ENCODE results near the gene TTI1.
"Not testable (repeated sequence)": the region's sequence is repeated elsewhere in the genome, so short reads cannot be mapped to it uniquely, and the experiment has no call there.

The TTI1 gene

GRCh38 chr20:37986873-37987601, 46.2 kb downstream of the TTI1 start:
- DNase-seq, result no peak

DNA sequence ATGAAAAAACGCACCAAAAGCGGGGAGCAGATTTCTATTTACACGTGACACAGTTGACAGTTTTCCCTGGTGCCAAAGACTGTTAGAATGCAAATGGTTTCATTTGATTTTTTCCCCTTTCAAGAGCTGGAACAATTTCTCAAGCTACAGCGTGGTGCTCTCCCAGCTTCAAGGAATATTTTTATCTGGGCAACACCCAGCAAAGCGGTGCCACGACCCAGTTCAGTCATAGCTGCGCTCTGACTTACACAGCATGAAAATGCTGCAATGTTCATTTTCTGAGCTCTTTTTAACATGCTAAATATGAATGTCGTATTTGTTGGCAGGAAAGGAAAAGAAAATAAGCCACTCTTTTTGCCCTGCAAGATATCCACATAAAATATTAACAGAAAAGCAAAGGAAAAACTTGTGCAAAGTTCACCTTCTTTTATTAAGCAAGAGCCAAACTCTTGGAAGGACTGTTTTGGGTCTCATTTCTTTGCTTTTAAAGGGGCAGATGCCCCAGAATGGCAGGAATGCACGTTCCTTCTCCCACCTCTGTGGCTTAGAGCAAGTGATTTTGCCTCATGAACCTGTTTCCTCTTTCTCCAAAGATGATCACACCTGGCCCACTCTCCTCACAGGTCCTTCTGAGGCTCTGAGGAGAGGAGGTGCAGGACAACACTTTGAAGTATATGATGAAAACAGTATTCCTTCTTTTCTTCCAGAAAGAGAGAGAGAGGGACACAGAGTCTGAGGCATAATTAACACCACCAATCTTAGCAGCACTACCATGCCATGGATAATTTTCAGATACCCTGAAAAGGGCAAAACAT, 47.0 kb downstream of the TTI1 start:
- DNase-seq, result no peak

DNA sequence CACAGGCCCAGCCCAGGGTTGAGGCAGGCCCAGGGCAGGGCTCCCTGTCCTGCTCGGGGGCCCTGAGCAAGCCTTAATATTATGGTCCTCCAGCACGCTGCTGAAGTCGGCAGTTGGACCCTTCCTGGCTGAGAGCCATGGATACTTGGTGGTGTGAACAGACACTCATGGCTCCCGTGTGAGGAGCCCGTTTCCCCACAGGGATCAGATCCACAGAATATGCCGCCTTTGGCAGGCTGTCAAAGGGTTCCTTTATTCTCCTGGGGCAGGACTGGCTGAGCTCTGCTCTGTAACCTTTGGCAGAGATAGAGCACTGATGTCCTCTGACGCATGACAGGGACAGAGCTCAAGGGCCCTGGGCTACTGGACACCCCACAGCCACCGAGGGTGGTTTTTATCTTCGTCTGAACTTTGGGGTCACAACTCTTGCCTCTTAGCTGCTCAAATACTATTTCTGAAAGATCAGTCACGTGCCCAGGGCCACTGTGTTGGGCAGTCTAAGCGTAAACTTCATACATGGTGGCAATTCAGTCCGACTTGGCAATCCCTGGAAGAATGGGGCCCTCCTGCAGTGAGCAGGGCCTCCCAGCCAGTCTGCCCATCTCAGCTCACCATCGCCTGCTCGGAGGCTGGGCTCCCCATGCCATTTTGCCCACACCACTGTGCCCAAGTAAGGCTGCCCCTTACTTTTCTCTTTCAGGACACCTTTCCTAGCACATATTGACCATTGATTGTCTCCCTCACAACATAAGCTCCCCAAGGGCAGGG, 49.1 kb downstream of the TTI1 start:
- DNase-seq, result no peak

- no peak for DNase-seq
Measured at GRCh38 chr20:37983286-37983685, 50.0 kb downstream of the TTI1 start.

DNA sequence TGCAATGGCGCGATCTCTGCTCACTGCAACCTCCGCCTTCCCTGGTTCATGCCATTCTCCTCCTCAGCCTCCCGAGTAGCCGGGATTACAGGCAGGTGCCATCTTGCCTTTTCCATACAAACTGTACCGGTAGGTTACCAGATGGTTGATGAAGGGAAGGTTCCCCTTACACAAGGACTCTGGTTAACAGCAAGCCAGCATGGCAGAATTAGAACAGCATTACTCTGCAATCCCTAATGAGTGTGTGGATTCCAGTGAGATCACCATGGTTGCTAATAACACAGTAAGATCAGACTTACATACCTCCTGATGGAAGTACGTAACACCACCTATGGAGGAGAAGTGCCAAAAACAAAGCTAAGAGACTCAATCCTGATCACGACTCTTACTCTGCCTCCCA, 51.7 kb downstream of the TTI1 start:
- DNase-seq, result no peak

GRCh38 chr20:37980876-37981275, 52.4 kb downstream of the TTI1 start:
- DNase-seq, result no peak

GRCh38 chr20:37980383-37980782, 52.9 kb downstream of the TTI1 start:
- DNase-seq, result no peak

- DNase-seq, result no peak
Measured at GRCh38 chr20:37979021-37979985, 54.0 kb downstream of the TTI1 start.

DNA sequence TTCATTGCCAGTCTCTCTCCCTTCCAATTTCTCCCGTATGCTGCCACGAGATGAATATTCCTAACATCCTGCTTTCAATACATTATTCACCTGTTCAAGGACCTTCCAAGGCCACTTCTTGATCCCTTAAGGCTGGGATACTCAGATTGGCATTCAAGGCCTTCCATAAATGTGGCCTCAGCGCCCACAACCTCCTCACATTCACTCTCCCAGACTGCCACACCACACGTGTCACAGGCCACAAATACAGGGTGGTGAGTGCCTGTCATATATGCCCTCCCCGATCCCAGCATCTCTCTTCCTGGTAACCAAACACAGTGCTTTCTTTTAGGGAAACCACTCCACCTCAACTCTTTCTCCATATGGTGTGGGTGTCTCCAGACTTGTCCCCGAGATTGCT, 55.5 kb downstream of the TTI1 start:
- no peak for DNase-seq

- no peak for DNase-seq
Measured at GRCh38 chr20:37977338-37977737, 55.9 kb downstream of the TTI1 start.

GRCh38 chr20:37976887-37977286, 56.4 kb downstream of the TTI1 start:
- DNase-seq, result no peak

DNA sequence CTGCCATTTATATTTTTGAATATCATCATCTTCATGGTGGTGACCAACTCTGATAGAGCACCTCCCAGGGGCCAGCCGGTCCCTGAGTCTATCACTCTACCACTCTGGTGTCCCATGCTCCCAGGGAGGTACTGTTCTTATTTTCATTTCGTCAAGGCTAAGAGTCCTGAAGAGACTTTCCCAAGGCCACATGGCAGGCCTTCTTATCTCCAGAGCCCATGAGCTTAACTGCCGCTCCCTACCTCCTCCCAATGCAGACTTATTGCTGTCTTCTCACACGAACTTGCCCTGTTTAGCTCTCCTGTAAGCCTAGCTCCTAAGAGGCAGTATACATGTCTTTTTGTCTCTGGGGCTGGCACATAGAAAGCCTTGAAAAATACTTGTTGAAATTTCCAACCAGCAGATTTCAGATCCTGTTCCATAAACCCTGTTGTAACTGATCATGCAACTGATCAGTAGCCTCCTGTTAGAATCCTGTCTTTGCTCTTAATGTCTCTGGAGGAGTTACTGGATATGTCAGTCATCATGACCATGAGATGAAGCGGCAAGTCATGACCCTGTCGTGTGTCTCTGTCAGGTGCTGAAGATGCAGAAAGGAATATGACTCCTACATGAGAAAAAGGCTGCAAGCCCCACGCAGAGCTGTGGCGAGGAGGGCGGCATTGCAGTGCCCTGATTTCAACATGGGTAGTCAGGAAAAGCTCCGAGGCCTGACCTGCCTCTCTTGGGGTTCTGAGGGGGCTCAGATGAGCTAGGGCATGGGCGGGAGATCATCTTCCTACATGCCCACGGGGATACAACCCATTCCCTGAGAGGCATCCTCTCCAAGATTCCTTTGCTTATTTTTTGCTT, 60.0 kb downstream of the TTI1 start:
- DNase-seq, result peak; percentile 94

DNA sequence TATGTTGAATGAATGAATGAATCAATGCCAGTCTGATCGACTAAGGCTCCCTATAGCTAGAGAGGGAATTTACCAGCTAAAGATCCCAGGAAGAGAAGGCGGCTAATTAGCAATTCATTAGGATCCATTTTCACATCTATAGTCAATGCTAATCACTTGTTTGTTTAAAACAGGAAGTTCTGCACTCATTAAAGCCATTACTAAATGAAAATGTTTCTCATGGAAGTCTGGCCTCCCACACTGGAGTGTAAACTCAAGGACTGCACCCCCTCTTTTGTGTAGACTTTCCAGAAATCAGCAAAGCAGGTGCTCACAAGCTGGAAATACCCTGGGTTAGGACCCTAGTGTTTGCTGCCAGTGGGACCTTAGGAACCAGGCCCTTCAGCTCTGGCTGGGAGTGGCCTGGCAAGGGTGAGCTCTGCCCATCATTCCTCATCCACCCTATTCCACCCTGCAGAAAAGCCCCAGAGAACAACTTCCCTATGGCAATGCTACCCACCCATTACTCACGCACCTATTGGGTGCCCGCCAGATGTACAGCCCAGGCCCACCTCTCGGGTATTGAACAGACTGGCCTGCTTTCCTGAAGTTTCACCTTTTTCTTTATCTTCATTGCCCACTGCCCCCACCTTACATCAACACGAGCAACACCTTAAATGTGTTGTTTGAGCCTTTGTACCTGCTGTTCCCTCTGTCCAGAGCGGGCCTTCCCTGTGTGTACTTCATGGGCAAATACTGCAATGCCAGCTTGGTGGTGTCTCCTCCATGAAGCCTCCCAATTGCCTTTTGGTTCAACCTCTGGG, 60.8 kb downstream of the TTI1 start:
- no peak for DNase-seq

- no peak for DNase-seq
Measured at GRCh38 chr20:37971561-37972127, 61.6 kb downstream of the TTI1 start.

DNA sequence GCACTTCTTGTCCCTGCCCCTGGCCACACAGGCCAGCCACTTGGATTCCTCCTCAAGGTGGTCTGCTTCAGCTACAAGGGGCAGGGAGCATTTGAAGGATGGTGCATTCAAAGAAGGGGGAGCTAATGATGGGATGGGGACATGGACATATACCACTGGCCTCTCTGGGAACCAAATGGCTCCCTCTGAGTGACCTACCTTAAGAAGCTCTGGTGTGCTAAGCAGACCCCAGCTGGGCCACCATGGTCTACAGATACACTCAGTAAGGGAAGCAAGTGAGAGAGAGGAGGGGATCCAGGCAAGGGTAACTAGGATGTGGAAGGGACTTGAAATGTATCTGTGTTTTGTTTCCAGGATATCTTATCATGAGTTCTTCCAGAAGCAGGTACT, 62.4 kb downstream of the TTI1 start:
- no peak for DNase-seq

DNA sequence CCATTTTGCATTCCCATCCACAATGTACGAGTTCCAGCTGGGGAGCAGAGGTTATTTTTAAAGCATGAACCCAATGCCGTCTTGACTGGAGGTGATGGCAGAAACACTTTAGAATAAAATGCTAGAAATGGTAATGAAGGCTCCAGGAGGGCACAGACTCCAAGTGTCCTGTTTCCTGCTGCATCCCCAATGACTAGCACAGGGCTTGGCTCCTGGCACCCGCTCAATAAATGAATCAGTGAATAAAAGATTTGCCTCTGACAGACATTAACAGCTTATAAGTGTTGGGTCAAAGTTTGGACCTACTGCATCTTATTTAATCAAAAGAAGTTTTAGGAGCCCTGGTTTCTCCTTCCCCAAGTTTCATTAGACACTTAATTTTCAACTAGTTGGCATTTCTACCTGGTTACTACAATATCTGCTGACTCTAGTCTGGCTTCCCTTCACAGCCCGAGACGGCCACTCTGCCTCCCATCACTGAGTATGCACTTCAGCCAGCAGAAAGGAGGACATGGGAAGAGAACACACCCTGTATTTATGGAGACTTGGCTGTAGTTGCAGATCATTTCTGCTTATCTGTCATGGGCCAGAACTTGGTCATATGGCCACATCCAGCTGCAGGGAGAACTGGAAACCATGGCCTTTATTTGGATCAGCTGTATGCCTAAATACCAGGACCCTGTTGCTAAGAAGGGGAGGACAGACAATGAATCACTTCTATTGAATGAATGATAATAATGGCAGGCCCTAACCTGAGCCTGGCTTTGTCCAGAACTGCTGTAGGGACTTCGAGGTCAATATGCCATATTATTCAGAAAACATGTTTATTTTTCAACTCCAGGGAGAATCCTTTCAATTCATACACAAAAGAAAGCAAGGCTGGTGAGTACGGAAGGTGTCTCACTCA, 63.1 kb downstream of the TTI1 start:
- peak; percentile 42 for DNase-seq

DNA sequence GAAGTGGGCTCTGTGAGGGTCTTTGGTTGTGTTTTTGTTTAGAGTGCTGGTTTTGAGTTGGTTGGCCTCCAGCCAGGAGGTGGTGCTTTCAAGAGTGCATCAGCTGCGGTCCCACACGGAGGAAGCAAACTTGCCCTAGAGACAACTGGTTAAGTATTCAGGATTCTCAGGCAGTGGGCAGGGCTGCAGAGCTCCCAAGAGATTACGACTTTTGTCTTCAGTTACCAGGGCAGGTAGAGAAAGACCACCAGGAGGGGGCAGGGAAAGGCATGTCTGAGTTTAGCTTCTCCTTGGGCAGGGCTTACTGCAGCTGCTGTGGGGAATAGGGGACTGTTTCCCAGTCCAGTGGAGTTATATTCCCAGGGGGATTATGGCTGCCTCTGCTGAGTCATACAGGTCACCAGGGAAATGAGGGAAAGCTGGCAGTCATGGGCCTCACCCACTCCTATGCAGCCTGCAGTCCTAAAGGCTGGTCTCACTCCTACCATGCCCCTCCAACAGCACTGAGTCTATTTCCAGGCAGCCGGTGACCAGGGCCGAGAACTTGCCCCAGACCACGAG, 64.3 kb downstream of the TTI1 start:
- DNase-seq, result no peak

GRCh38 chr20:37963483-37963882, 69.8 kb downstream of the TTI1 start:
- not testable (repeated sequence) for DNase-seq

DNA sequence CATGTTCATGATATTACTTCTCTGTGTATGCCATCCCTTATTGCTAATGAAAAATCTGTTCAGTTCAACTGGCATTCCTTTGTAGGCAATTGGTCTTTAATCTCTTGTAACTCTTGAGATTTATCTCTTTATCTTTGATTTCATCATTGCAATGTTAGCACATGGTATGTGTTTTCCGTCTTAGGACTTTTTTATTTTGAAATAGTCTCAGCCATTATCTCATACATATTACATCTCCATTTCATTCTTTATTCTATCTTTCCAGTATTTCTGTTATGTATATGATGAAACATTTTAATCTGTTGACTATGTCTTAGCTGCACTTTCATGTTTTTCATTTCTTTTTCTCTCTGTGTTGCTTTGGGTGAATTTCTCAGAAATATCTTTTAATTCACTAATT, 72.2 kb downstream of the TTI1 start:
- DNase-seq, result no peak

Data from hematopoietic multipotent progenitor cell treated with erythropoietin and hydrocortisone succinate and interleukin-3 and kit ligand, for 8 days (in vitro differentiated cells).